ENCODE data around the gene RBMS1.

The RBMS1 gene

GRCh38 chr2:160390544-160391455, 102.8 kb downstream of the RBMS1 start:
- DNase-seq (ENCODE audit: extremely low read depth, low read depth) = no peak
- TF ChIP-seq CTCF (IDR thresholded peaks at IDR 0.05; ENCODE audit: low read depth, low read length, missing control alignments) = no peak
- no peak overlapping the region for H3K4me3 ChIP-seq (replicated peaks; ENCODE audit: low read depth, low read length)

- DNase-seq (ENCODE audit: extremely low read depth, low read depth) = no peak
- no peak overlapping the region for H3K4me3 ChIP-seq (replicated peaks; ENCODE audit: low read depth, low read length)
- no peak for TF ChIP-seq CTCF (IDR thresholded peaks at IDR 0.05; ENCODE audit: low read depth, low read length, missing control alignments)
These were observed 103.7 kb downstream of the RBMS1 start for GRCh38 chr2:160389875-160390274.

GRCh38 chr2:160388464-160389263, 104.9 kb downstream of the RBMS1 start:
- no peak for TF ChIP-seq CTCF (IDR thresholded peaks at IDR 0.05; ENCODE audit: low read depth, low read length, missing control alignments)
- no peak for DNase-seq (ENCODE audit: extremely low read depth, low read depth)
- 0 out of 2 replicates have a peak overlapping the region, but pooled peaks have one; percentile 5 for H3K4me3 ChIP-seq (replicated peaks; ENCODE audit: low read depth, low read length)

GRCh38 chr2:160387558-160388262, 105.9 kb downstream of the RBMS1 start:
- H3K4me3 ChIP-seq (replicated peaks; ENCODE audit: low read depth, low read length) = no peak overlapping the region
- no peak for TF ChIP-seq CTCF (IDR thresholded peaks at IDR 0.05; ENCODE audit: low read depth, low read length, missing control alignments)
- peak; percentile 83 for DNase-seq (ENCODE audit: extremely low read depth, low read depth)

- no peak for TF ChIP-seq CTCF (IDR thresholded peaks at IDR 0.05; ENCODE audit: low read depth, low read length, missing control alignments)
- DNase-seq (ENCODE audit: extremely low read depth, low read depth) = no peak
- no peak overlapping the region for H3K4me3 ChIP-seq (replicated peaks; ENCODE audit: low read depth, low read length)
These were observed 108.8 kb downstream of the RBMS1 start for GRCh38 chr2:160384791-160385190.

GRCh38 chr2:160381425-160381951, 112.1 kb downstream of the RBMS1 start:
- H3K4me3 ChIP-seq (replicated peaks; ENCODE audit: low read depth, low read length) = no peak overlapping the region
- no peak for DNase-seq (ENCODE audit: extremely low read depth, low read depth)
- no peak for TF ChIP-seq CTCF (IDR thresholded peaks at IDR 0.05; ENCODE audit: low read depth, low read length, missing control alignments)

Data from HFF-Myc (cell line).